Measurements from ENCODE around the gene TMEM101.
"Not testable (repeated sequence)": the region's sequence is repeated elsewhere in the genome, so short reads cannot be mapped to it uniquely, and the experiment has no call there.

TMEM101 gene

DNA sequence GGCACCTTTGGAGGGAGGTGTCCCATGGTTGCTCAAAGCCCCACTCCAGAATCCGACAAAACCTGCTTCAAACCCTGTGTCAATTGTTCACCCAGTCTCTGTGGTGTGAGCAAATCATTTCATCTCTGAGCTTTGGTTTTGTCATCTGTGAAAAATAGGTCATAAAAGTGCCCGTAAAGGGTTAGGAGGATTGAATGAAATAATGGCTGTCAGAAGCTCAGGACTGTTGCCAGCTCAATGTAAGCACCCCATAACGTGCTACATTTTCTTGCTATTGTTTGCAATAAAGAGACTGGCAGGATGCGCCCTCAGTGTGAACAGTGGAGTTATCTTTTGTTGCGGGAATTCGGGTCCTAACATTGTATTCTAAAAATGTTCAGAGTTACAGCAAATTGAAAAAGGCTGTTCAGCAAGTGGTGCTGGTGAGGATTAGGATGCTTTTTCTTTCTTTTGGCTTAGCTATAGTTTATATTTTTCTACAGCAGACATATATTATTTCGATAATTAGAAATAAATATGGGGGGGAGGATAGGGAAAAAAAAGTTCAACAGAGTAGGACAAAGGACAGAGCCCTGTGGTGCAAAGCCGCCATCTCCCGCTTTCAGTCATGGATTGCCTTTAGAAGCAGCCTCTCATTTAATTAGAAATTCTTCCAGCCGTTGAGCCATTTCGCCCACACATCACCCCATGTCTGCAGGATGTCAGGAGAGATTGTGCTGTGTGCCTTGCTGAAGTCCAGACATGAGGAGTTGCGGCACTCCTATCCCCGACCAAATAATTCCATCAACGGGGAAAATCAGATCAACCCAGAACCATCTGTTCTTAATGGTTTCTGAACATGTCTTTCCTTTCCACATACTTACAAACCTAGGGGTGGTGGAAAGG lies 40.1 kb downstream of the TMEM101 start:
- DNase-seq (ENCODE audit: low read depth), result no peak

DNA sequence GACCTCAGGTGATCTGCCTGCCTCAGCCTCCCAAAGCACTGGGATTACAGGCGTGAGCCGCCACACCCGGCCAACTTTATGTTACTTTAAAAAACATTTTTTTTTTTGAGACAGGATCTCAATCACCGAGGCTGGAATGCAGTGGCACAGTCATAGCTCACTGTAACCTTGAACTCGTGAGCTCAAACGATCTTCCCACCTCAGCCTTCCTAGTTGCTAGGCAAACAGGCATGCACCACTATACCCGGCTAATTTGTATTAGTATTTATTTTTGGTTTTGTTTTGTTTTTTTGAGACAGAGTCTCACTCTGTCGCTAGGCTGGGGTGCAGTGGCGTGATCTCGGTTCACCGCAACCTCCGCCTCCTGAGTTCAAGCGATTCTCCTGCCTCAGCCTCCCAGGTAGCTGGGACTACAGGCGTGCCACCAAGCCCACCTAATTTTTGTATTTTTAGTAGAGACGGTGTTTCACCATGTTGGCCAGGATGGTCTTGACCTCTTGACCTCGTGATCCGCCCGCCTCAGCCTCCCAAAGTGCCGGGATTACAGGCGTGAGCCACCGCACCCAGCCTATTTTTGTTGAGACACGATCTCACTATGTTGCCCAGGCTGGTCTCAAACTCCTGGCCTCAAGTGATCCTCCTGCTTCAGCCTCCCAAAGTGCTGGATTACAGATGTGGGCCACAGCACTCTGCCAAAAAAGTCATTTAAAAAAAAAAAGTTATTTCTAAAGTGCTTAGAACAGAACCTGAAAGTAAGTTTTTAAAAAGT lies 42.1 kb downstream of the TMEM101 start:
- DNase-seq (ENCODE audit: low read depth), result not testable (repeated sequence)

DNA sequence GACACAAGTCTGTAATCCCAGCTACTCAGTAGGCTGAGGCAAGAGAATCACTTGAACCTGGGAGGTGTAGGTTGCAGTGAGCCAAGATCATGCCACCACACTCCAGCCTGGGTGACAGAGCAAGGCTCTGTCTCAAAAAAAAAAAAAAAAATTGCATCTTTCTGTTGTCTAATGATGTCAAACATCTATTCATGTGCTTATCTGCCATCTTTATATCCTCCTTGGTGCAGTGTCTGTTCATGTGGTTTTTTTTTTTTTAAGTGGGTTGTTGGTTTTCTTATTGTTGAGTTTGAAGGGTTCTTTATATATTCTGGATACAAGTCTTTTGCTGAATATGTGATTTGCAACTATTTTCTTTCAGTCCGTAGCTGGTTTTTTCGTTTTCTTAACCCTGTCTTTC lies 43.3 kb downstream of the TMEM101 start:
- not testable (repeated sequence) for DNase-seq (ENCODE audit: low read depth)

DNA sequence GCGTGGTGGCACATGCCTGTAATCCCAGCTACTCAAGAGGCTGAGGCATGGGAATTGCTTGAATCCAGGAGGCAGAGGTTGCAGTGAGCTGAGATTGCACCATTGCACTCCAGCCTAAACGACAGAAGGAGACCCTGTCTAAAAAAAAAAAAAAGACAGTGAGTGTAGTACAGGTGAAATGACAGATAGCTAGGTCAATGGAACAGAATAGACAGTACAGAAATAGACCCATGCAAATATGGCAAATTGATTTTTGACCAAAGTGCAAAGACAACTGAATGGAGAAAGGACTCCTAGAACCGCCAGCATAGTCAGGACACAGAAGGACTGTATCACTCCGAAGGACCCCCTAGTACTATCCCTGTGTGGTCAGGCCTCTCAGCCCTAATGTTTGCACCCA lies 44.4 kb downstream of the TMEM101 start:
- DNase-seq (ENCODE audit: low read depth), result no peak

DNA sequence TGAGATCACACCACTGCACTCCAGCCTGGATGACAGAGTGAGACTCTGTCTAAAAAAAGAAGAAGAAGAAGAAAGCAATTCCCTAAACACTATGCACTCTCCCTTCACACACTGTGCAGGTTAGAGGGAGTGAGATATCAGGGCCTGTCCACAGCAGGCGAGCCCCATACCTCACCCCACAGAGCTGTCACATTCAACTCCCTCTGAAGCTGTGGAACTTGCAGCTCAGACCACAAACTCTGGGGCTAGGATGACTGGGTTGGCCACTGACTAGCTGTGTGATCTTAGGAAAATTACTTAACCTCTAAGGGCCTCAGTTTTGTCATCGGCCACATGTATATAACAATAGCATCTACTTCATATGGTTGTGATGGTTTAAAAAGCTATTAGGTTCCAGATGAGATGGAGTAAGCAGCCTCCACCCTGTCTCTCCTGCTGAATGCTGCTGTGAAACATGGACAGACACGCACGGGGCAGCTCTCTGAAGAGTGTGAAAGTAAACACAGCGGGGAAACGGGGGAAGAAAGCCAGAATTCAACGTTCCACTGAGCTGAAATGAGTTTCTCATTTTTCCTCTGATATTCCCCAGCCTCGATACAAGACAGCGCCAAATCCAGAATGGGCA lies 47.4 kb downstream of the TMEM101 start:
- DNase-seq (ENCODE audit: low read depth), result no peak

DNA sequence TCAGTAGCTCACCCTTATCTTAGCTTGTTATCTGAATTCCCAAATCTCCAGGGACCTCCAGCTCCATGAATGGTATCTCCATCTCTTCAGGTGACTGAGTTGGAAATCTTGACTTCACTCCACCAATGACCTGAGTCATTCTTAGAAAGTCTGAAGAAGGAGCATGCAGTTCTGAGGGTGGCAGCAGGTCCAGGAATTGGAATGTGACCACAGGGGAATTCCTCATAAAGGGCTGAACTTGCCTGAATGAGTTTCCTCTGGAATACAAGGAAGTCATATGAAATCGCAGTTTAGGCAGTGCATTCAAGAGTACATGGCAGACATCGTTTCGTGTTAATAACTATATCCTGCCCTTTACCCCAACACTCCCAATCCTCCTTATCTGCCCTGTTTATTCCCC lies 48.5 kb downstream of the TMEM101 start:
- no peak for DNase-seq (ENCODE audit: low read depth)

DNA sequence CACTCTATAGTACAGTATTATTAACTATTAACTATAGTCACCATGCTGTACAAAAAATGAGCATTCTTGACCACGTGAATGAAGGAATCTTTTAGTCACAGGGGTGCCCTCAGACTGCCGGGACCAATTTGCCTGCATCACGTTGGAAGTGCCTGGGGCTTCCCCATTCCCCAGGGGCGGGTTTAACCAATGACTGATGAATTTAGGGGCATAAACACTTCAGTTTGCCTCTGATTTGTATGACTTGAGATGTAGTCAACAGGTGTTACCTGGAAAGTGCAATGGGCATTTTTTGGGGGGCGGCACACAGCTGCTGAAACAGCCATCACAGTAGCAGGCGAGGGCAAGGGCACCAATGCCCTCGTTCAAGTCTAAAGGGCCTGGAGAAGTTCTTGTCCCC lies 52.3 kb downstream of the TMEM101 start:
- no peak for DNase-seq (ENCODE audit: low read depth)

DNA sequence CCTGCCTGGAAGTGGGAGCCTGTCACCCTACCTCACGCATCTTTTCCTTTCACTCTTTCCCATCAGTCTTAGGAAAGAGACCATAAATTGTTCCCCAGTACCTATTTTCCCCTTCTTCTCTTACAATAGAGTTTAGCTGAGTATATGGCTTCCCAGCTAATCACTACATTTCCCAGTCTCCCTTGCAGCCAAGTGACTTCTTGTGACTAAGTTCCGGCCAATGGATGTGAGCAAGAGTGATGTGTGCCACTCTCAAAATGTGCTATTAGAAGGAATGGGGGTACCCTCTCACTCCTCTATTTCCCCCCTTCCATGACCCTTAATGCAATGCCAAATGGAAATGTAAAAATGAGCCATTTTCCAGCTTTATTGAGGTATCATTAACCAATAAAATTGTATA lies 52.8 kb downstream of the TMEM101 start:
- no peak for DNase-seq (ENCODE audit: low read depth)

DNA sequence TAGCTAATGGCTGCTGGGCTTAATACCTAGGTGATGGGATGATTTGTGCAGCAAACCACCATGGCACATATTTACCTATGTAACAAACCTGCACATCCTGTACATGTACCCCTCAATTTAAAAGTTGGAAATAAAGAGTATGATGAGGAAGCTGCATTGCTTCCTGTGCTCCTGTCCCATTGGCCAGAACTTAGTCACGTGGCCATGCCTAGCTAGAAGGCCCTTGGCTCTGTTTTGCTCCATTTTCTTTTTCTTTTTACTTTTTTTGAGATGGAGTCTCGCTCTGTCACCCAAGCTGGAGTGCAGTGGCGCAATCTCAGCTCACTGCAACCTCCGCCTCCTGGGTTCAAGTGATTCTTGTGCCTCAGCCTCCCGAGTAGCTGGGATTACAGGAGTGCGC lies 53.5 kb downstream of the TMEM101 start:
- DNase-seq (ENCODE audit: low read depth), result not testable (repeated sequence)
